ENCODE data around the gene LUC7L2.

LUC7L2 gene

GRCh38 chr7:139366400-139366799 lies 6.7 kb downstream of the LUC7L2 start:
- H3K27ac ChIP-seq (ENCODE audit: insufficient read depth, low read length, poor library complexity, severe bottlenecking) = no peak overlapping the region
- no peaks in the 10 kb centered on the region for H3K9me3 ChIP-seq (ENCODE audit: control insufficient read depth, low read length)
- DNase-seq = no peak
- H3K4me1 ChIP-seq (ENCODE audit: control insufficient read depth, insufficient read depth, low read length, poor library complexity, severe bottlenecking) = peaks cover 25% of the 10 kb centered on the region
- H3K27me3 ChIP-seq (replicated peaks; ENCODE audit: control insufficient read depth, insufficient read depth, low read length, poor library complexity, severe bottlenecking) = no peaks in the 10 kb centered on the region
- H3K4me3 ChIP-seq (ENCODE audit: insufficient read depth, low read depth, low read length, poor library complexity, severe bottlenecking) = no peak overlapping the region
- peaks cover 22% of the 10 kb centered on the region for H3K36me3 ChIP-seq (ENCODE audit: control insufficient read depth, insufficient read depth, low read length)

GRCh38 chr7:139367438-139368155 lies 7.9 kb downstream of the LUC7L2 start:
- H3K36me3 ChIP-seq (ENCODE audit: control insufficient read depth, insufficient read depth, low read length) = peaks cover 22% of the 10 kb centered on the region
- H3K27ac ChIP-seq (ENCODE audit: insufficient read depth, low read length, poor library complexity, severe bottlenecking) = no peak overlapping the region

GRCh38 chr7:139370301-139370942 lies 10.7 kb downstream of the LUC7L2 start:
- Histone ChIP-seq H3K36me3 (ENCODE audit: control insufficient read depth, insufficient read depth, low read length) (peaks cover 11% of the 10 kb centered on the region), H3K4me3 (ENCODE audit: insufficient read depth, low read depth, low read length, poor library complexity, severe bottlenecking) (no peak overlapping the region), H3K4me1 (ENCODE audit: control insufficient read depth, insufficient read depth, low read length, poor library complexity, severe bottlenecking) (peaks cover 8% of the 10 kb centered on the region), H3K9me3 (ENCODE audit: control insufficient read depth, low read length) (no peaks in the 10 kb centered on the region), H3K27ac (ENCODE audit: insufficient read depth, low read length, poor library complexity, severe bottlenecking) (no peak overlapping the region), H3K27me3 (replicated peaks; ENCODE audit: control insufficient read depth, insufficient read depth, low read length, poor library complexity, severe bottlenecking) (no peaks in the 10 kb centered on the region)
- DNase-seq = no peak

More at GRCh38 chr7:139367438-139368155, 7.9 kb downstream of the LUC7L2 start:
- Histone ChIP-seq H3K27me3 (replicated peaks; ENCODE audit: control insufficient read depth, insufficient read depth, low read length, poor library complexity, severe bottlenecking) (no peaks in the 10 kb centered on the region), H3K9me3 (ENCODE audit: control insufficient read depth, low read length) (no peaks in the 10 kb centered on the region), H3K4me3 (ENCODE audit: insufficient read depth, low read depth, low read length, poor library complexity, severe bottlenecking) (no peak overlapping the region), H3K4me1 (ENCODE audit: control insufficient read depth, insufficient read depth, low read length, poor library complexity, severe bottlenecking) (peaks cover 15% of the 10 kb centered on the region)
- no peak for DNase-seq

GRCh38 chr7:139370943-139371313 lies 11.2 kb downstream of the LUC7L2 start:
- peaks cover 8% of the 10 kb centered on the region for H3K4me1 ChIP-seq (ENCODE audit: control insufficient read depth, insufficient read depth, low read length, poor library complexity, severe bottlenecking)
- H3K27ac ChIP-seq (ENCODE audit: insufficient read depth, low read length, poor library complexity, severe bottlenecking) = no peak overlapping the region
- H3K36me3 ChIP-seq (ENCODE audit: control insufficient read depth, insufficient read depth, low read length) = peaks cover 11% of the 10 kb centered on the region
- no peak for DNase-seq
- no peak overlapping the region for H3K4me3 ChIP-seq (ENCODE audit: insufficient read depth, low read depth, low read length, poor library complexity, severe bottlenecking)
- no peaks in the 10 kb centered on the region for H3K27me3 ChIP-seq (replicated peaks; ENCODE audit: control insufficient read depth, insufficient read depth, low read length, poor library complexity, severe bottlenecking)
- H3K9me3 ChIP-seq (ENCODE audit: control insufficient read depth, low read length) = no peaks in the 10 kb centered on the region

- Histone ChIP-seq H3K4me1 (ENCODE audit: control insufficient read depth, insufficient read depth, low read length, poor library complexity, severe bottlenecking) (peaks cover 6% of the 10 kb centered on the region), H3K4me3 (ENCODE audit: insufficient read depth, low read depth, low read length, poor library complexity, severe bottlenecking) (no peak overlapping the region), H3K36me3 (ENCODE audit: control insufficient read depth, insufficient read depth, low read length) (peaks cover 30% of the 10 kb centered on the region), H3K27ac (ENCODE audit: insufficient read depth, low read length, poor library complexity, severe bottlenecking) (no peak overlapping the region), H3K9me3 (ENCODE audit: control insufficient read depth, low read length) (no peaks in the 10 kb centered on the region), H3K27me3 (replicated peaks; ENCODE audit: control insufficient read depth, insufficient read depth, low read length, poor library complexity, severe bottlenecking) (no peaks in the 10 kb centered on the region)
- DNase-seq = no peak
Observed at GRCh38 chr7:139374246-139374645, 14.6 kb downstream of the LUC7L2 start.

GRCh38 chr7:139382439-139382838 lies 22.7 kb downstream of the LUC7L2 start:
- Histone ChIP-seq H3K4me1 (ENCODE audit: control insufficient read depth, insufficient read depth, low read length, poor library complexity, severe bottlenecking) (no peaks in the 10 kb centered on the region), H3K4me3 (ENCODE audit: insufficient read depth, low read depth, low read length, poor library complexity, severe bottlenecking) (no peak overlapping the region), H3K9me3 (ENCODE audit: control insufficient read depth, low read length) (no peaks in the 10 kb centered on the region), H3K27me3 (replicated peaks; ENCODE audit: control insufficient read depth, insufficient read depth, low read length, poor library complexity, severe bottlenecking) (no peaks in the 10 kb centered on the region), H3K27ac (ENCODE audit: insufficient read depth, low read length, poor library complexity, severe bottlenecking) (no peak overlapping the region), H3K36me3 (ENCODE audit: control insufficient read depth, insufficient read depth, low read length) (peaks cover 47% of the 10 kb centered on the region)
- no peak for DNase-seq

GRCh38 chr7:139384611-139385010 lies 24.9 kb downstream of the LUC7L2 start:
- no peaks in the 10 kb centered on the region for H3K9me3 ChIP-seq (ENCODE audit: control insufficient read depth, low read length)
- H3K4me3 ChIP-seq (ENCODE audit: insufficient read depth, low read depth, low read length, poor library complexity, severe bottlenecking) = no peak overlapping the region
- DNase-seq = no peak
- no peaks in the 10 kb centered on the region for H3K4me1 ChIP-seq (ENCODE audit: control insufficient read depth, insufficient read depth, low read length, poor library complexity, severe bottlenecking)
- no peaks in the 10 kb centered on the region for H3K27me3 ChIP-seq (replicated peaks; ENCODE audit: control insufficient read depth, insufficient read depth, low read length, poor library complexity, severe bottlenecking)
- peaks cover 31% of the 10 kb centered on the region for H3K36me3 ChIP-seq (ENCODE audit: control insufficient read depth, insufficient read depth, low read length)
- no peak overlapping the region for H3K27ac ChIP-seq (ENCODE audit: insufficient read depth, low read length, poor library complexity, severe bottlenecking)

- no peak for DNase-seq
- H3K4me1 ChIP-seq (ENCODE audit: control insufficient read depth, insufficient read depth, low read length, poor library complexity, severe bottlenecking) = no peaks in the 10 kb centered on the region
Observed at GRCh38 chr7:139387594-139387993, 27.9 kb downstream of the LUC7L2 start.

GRCh38 chr7:139389091-139389490 lies 29.4 kb downstream of the LUC7L2 start:
- Histone ChIP-seq H3K27me3 (replicated peaks; ENCODE audit: control insufficient read depth, insufficient read depth, low read length, poor library complexity, severe bottlenecking) (no peaks in the 10 kb centered on the region), H3K36me3 (ENCODE audit: control insufficient read depth, insufficient read depth, low read length) (peaks cover 32% of the 10 kb centered on the region), H3K27ac (ENCODE audit: insufficient read depth, low read length, poor library complexity, severe bottlenecking) (no peak overlapping the region), H3K4me1 (ENCODE audit: control insufficient read depth, insufficient read depth, low read length, poor library complexity, severe bottlenecking) (no peaks in the 10 kb centered on the region), H3K9me3 (ENCODE audit: control insufficient read depth, low read length) (no peaks in the 10 kb centered on the region), H3K4me3 (ENCODE audit: insufficient read depth, low read depth, low read length, poor library complexity, severe bottlenecking) (no peak overlapping the region)
- DNase-seq = no peak

More at GRCh38 chr7:139387594-139387993, 27.9 kb downstream of the LUC7L2 start:
- peaks cover 33% of the 10 kb centered on the region for H3K36me3 ChIP-seq (ENCODE audit: control insufficient read depth, insufficient read depth, low read length)
- no peak overlapping the region for H3K27ac ChIP-seq (ENCODE audit: insufficient read depth, low read length, poor library complexity, severe bottlenecking)
- no peaks in the 10 kb centered on the region for H3K27me3 ChIP-seq (replicated peaks; ENCODE audit: control insufficient read depth, insufficient read depth, low read length, poor library complexity, severe bottlenecking)
- H3K9me3 ChIP-seq (ENCODE audit: control insufficient read depth, low read length) = no peaks in the 10 kb centered on the region
- H3K4me3 ChIP-seq (ENCODE audit: insufficient read depth, low read depth, low read length, poor library complexity, severe bottlenecking) = no peak overlapping the region

GRCh38 chr7:139389774-139390173 lies 30.1 kb downstream of the LUC7L2 start:
- Histone ChIP-seq H3K27me3 (replicated peaks; ENCODE audit: control insufficient read depth, insufficient read depth, low read length, poor library complexity, severe bottlenecking) (no peaks in the 10 kb centered on the region), H3K36me3 (ENCODE audit: control insufficient read depth, insufficient read depth, low read length) (peaks cover 26% of the 10 kb centered on the region)

More at GRCh38 chr7:139389774-139390173, 30.1 kb downstream of the LUC7L2 start:
- Histone ChIP-seq H3K4me3 (ENCODE audit: insufficient read depth, low read depth, low read length, poor library complexity, severe bottlenecking) (no peak overlapping the region), H3K9me3 (ENCODE audit: control insufficient read depth, low read length) (no peaks in the 10 kb centered on the region), H3K4me1 (ENCODE audit: control insufficient read depth, insufficient read depth, low read length, poor library complexity, severe bottlenecking) (no peaks in the 10 kb centered on the region), H3K27ac (ENCODE audit: insufficient read depth, low read length, poor library complexity, severe bottlenecking) (no peak overlapping the region)
- DNase-seq = no peak
